HG02840 (cell line): Measurements from ENCODE around the gene UST.

Experiments used
- ATAC-seq: cut with Tn5 transposase; IDR thresholded peaks from one replicate; pipeline ENCODE4 v1.9.1; 2021; ENCODE audit warnings: mild to moderate bottlenecking, moderate library complexity, moderate number of reproducible peaks; ENCODE audit not compliant: unreplicated experiment, low FRiP score

The UST gene

GRCh38 chr6:148746363-148747144 lies at the start of gene UST:
Gene UST, plus strand, starts transcription at chr6:148747030. Its CDS starts 401 bp downstream, at chr6:148747431.
- ATAC-seq: no peak

- ATAC-seq: no peak
Observed at GRCh38 chr6:148697895-148698440, 48.9 kb upstream of the UST start.

- no peak for ATAC-seq
Observed at GRCh38 chr6:148698671-148699180, 48.1 kb upstream of the UST start.

- ATAC-seq: no peak
Observed at GRCh38 chr6:148700047-148700715, 46.6 kb upstream of the UST start.

- ATAC-seq: no peak
Observed at GRCh38 chr6:148700741-148701311, 46.0 kb upstream of the UST start.

GRCh38 chr6:148701375-148701774 lies 45.5 kb upstream of the UST start:
- ATAC-seq: no peak

GRCh38 chr6:148703900-148704299 lies 42.9 kb upstream of the UST start:
- ATAC-seq: no peak

GRCh38 chr6:148704400-148705246 lies 42.2 kb upstream of the UST start:
- no peak for ATAC-seq

- no peak for ATAC-seq
Observed at GRCh38 chr6:148708707-148709106, 38.1 kb upstream of the UST start.

GRCh38 chr6:148709577-148709976 lies 37.3 kb upstream of the UST start:
- no peak for ATAC-seq

- no peak for ATAC-seq
Observed at GRCh38 chr6:148711833-148712654, 34.8 kb upstream of the UST start.

- ATAC-seq: no peak
Observed at GRCh38 chr6:148713033-148713738, 33.6 kb upstream of the UST start.

GRCh38 chr6:148713921-148714320 lies 32.9 kb upstream of the UST start:
- ATAC-seq: no peak

- ATAC-seq: no peak
Observed at GRCh38 chr6:148716811-148717210, 30.0 kb upstream of the UST start.

GRCh38 chr6:148720406-148720805 lies 26.4 kb upstream of the UST start:
- ATAC-seq: no peak

GRCh38 chr6:148720897-148721296 lies 25.9 kb upstream of the UST start:
- ATAC-seq: no peak

- no peak for ATAC-seq
Observed at GRCh38 chr6:148723484-148723883, 23.3 kb upstream of the UST start.

- no peak for ATAC-seq
Observed at GRCh38 chr6:148724428-148724827, 22.4 kb upstream of the UST start.

- ATAC-seq: no peak
Observed at GRCh38 chr6:148727104-148727503, 19.7 kb upstream of the UST start.
